Neural progenitor cell (in vitro differentiated cells): ENCODE data around the gene HLF. TPM values are rescaled to one million over a fixed set of nuclear protein-coding genes. Genes with fewer than 3 reads are reported as not detected.

Experiments
- DNase-seq: peaks from one replicate; pipeline ENCODE4 v3.0.0-alpha.2; 2016; ENCODE audit warnings: low spot score
- H2AFZ ChIP-seq: fragments of 200-600 bp; sonication (generic); replicated peaks from 2 replicates; pipeline ENCODE4 v1.6.1; 2016; ENCODE audit warnings: antibody characterized with exemption
- H3F3A ChIP-seq: fragments of 200-600 bp; sonication (generic); 2 replicates; pipeline ENCODE4 v1.6.1; 2016; ENCODE audit warnings: antibody characterized with exemption, low read depth
- H3K27ac ChIP-seq: fragments of 200-600 bp; sonication (generic); 2 replicates; pipeline ENCODE4 v1.5.1; 2016; ENCODE audit warnings: mild to moderate bottlenecking
- H3K27me3 ChIP-seq: fragments of 200-600 bp; sonication (generic); 2 replicates; pipeline ENCODE4 v1.6.1; 2016; ENCODE audit warnings: mild to moderate bottlenecking, moderate library complexity
- H3K36me3 ChIP-seq: fragments of 200-600 bp; sonication (generic); 2 replicates; pipeline ENCODE4 v1.5.1; 2016
- H3K4me1 ChIP-seq: fragments of 200-600 bp; sonication (generic); 2 replicates; pipeline ENCODE4 v1.6.1; 2016; ENCODE audit warnings: mixed run types
- H3K4me2 ChIP-seq: fragments of 200-600 bp; sonication (generic); 2 replicates; pipeline ENCODE4 v1.6.1; 2016
- H3K4me3 ChIP-seq: fragments of 200-600 bp; sonication (generic); 2 replicates; pipeline ENCODE4 v1.5.1; 2016
- H3K79me2 ChIP-seq: fragments of 200-600 bp; sonication (generic); 2 replicates; pipeline ENCODE4 v1.6.1; 2016; ENCODE audit warnings: low read depth
- H3K9ac ChIP-seq: fragments of 200-600 bp; sonication (generic); 2 replicates; pipeline ENCODE4 v1.6.1; 2016
- H3K9me3 ChIP-seq: fragments of 200-600 bp; sonication (generic); 2 replicates; pipeline ENCODE4 v1.5.1; 2016; ENCODE audit warnings: low read depth
- H4K20me1 ChIP-seq: fragments of 200-600 bp; sonication (generic); 2 replicates; pipeline ENCODE4 v1.6.1; 2016; ENCODE audit warnings: low read depth
- H3K27ac Mint-ChIP-seq: 3 replicates; pipeline ENCODE4 v1.8.0; 2021; ENCODE audit warnings: mixed read lengths
- H3K27me3 Mint-ChIP-seq: 2 replicates; pipeline ENCODE4 v1.8.0; 2022; ENCODE audit warnings: low read depth, mild to moderate bottlenecking, inconsistent platforms, moderate library complexity, mixed read lengths; ENCODE audit not compliant: insufficient read depth
- H3K36me3 Mint-ChIP-seq: 3 replicates; pipeline ENCODE4 v1.8.0; 2021; ENCODE audit warnings: mixed read lengths
- H3K4me1 Mint-ChIP-seq: 3 replicates; pipeline ENCODE4 v1.8.0; 2021; ENCODE audit warnings: mixed read lengths
- H3K4me3 Mint-ChIP-seq: 3 replicates; pipeline ENCODE4 v1.8.0; 2021; ENCODE audit warnings: mild to moderate bottlenecking, moderate library complexity, mixed read lengths
- H3K9me3 Mint-ChIP-seq: 3 replicates; pipeline ENCODE4 v1.8.0; 2020; ENCODE audit warnings: mixed read lengths
- EZH2 ChIP-seq: fragments of 200-600 bp; sonication (generic); IDR thresholded peaks from 2 replicates; pipeline ENCODE4 v1.6.1; 2017; ENCODE audit warnings: antibody characterized with exemption, mild to moderate bottlenecking, moderate library complexity
- EZH2phosphoT487 ChIP-seq: fragments of 200-600 bp; sonication (generic); IDR thresholded peaks from 2 replicates; pipeline ENCODE4 v1.6.1; 2017; ENCODE audit warnings: antibody characterized with exemption
- total RNA-seq: library from RNA; depleted of rRNA; stranded (reverse); fragments of >200 nt; gene quantifications from 2 replicates; pipeline ENCODE4 v1.2.3, GENCODE V29; 2015; ENCODE audit warnings: low replicate concordance
- TF ChIP-seq, protein P1 (sequence below): fragments of 200-600 bp; sonication (generic); IDR thresholded peaks from 2 replicates; pipeline ENCODE4 v1.5.1; 2017; ENCODE audit warnings: antibody characterized with exemption, mild to moderate bottlenecking

Gene HLF
- total RNA-seq, 1 donor from 2014 or later, result 0.11 TPM

DNA sequence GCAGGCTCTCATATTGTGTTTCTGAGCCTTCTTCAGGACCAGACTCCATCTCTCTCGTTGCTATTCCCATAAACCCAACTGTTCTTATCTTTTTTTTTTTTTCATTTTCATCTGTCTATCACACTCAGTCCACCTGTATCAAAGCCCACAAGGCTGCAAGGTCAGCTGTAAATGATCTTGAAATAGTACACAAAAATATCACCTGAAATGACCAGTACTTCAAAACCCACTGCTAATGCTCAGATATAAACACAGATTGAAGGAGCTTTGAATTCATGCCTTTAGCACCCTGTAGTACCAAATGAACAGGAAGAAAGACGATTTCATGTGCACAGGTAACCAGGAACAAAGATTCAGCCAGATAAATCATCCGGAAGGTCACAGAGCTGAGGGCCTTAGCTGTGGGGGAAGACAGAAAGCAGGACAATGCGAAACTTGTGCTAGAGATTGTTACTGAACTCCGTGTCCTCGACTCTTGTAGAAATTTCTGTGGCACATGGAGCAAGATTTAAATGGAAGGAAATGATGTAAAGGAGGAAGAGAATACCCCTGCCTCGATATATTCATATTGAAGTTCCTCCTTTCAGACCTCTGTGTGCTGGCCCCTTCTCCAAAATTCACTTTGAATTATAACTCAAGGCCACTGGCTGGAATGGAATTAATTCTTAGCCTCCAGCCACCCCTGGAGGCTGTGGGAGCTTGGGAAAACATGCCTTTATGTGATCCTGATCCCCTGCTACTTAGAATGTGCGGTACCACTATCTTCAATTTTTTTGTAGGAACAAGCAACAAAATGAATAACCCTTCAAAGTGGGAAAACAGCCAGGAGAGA is 4.1 kb downstream of the HLF start:
- no peak overlapping the region for H3K9ac ChIP-seq
- Mint-ChIP-seq H3K4me3 (no peak overlapping the region), H3K27me3 (peaks cover 25% of the 10 kb centered on the region), H3K27ac (no peak overlapping the region), H3K9me3 (no peaks in the 10 kb centered on the region), H3K4me1 (peaks cover 7% of the 10 kb centered on the region), H3K36me3 (no peaks in the 10 kb centered on the region)
- peaks cover 16% of the 10 kb centered on the region for H3F3A ChIP-seq
- H3K4me2 ChIP-seq, result no peak overlapping the region
- H3K27ac ChIP-seq, result no peak overlapping the region
- no peaks in the 10 kb centered on the region for H3K79me2 ChIP-seq
- DNase-seq, result no peak
- peaks cover 61% of the 10 kb centered on the region for H3K27me3 ChIP-seq
- H3K4me1 ChIP-seq, result peaks cover 19% of the 10 kb centered on the region
- H2AFZ ChIP-seq, result no peak overlapping the region
- peaks cover 6% of the 10 kb centered on the region for H4K20me1 ChIP-seq
- H3K36me3 ChIP-seq, result no peaks in the 10 kb centered on the region
- TF ChIP-seq EZH2phosphoT487, result no peak
- TF ChIP-seq, protein P1, sequence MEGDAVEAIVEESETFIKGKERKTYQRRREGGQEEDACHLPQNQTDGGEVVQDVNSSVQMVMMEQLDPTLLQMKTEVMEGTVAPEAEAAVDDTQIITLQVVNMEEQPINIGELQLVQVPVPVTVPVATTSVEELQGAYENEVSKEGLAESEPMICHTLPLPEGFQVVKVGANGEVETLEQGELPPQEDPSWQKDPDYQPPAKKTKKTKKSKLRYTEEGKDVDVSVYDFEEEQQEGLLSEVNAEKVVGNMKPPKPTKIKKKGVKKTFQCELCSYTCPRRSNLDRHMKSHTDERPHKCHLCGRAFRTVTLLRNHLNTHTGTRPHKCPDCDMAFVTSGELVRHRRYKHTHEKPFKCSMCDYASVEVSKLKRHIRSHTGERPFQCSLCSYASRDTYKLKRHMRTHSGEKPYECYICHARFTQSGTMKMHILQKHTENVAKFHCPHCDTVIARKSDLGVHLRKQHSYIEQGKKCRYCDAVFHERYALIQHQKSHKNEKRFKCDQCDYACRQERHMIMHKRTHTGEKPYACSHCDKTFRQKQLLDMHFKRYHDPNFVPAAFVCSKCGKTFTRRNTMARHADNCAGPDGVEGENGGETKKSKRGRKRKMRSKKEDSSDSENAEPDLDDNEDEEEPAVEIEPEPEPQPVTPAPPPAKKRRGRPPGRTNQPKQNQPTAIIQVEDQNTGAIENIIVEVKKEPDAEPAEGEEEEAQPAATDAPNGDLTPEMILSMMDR, result no peak
- TF ChIP-seq EZH2, result no peak
- H3K9me3 ChIP-seq, result no peaks in the 10 kb centered on the region
- no peak overlapping the region for H3K4me3 ChIP-seq

GRCh38 chr17:55269894-55270293 is 5.1 kb downstream of the HLF start:
- Mint-ChIP-seq H3K4me1 (no peaks in the 10 kb centered on the region), H3K27me3 (peaks cover 18% of the 10 kb centered on the region), H3K9me3 (no peaks in the 10 kb centered on the region), H3K36me3 (no peaks in the 10 kb centered on the region), H3K27ac (no peak overlapping the region), H3K4me3 (no peak overlapping the region)
- H3K9me3 ChIP-seq, result no peaks in the 10 kb centered on the region
- H3F3A ChIP-seq, result peaks cover 16% of the 10 kb centered on the region
- no peak overlapping the region for H2AFZ ChIP-seq
- peaks cover 12% of the 10 kb centered on the region for H3K4me1 ChIP-seq
- peaks cover 51% of the 10 kb centered on the region for H3K27me3 ChIP-seq
- DNase-seq, result no peak
- H3K4me2 ChIP-seq, result no peak overlapping the region
- TF ChIP-seq EZH2 (no peak), EZH2phosphoT487 (no peak)
- TF ChIP-seq, protein P1, result no peak
- H4K20me1 ChIP-seq, result peaks cover 6% of the 10 kb centered on the region
- no peak overlapping the region for H3K4me3 ChIP-seq
- no peak overlapping the region for H3K9ac ChIP-seq
- H3K36me3 ChIP-seq, result no peaks in the 10 kb centered on the region
- H3K27ac ChIP-seq, result no peak overlapping the region
- no peaks in the 10 kb centered on the region for H3K79me2 ChIP-seq

GRCh38 chr17:55271223-55271571 is 6.4 kb downstream of the HLF start:
- Histone ChIP-seq H3K79me2 (no peaks in the 10 kb centered on the region), H3K27me3 (peaks cover 38% of the 10 kb centered on the region), H3K9me3 (no peaks in the 10 kb centered on the region), H4K20me1 (peaks cover 5% of the 10 kb centered on the region), H2AFZ (no peak overlapping the region), H3F3A (peaks cover 6% of the 10 kb centered on the region), H3K4me1 (no peaks in the 10 kb centered on the region), H3K36me3 (no peaks in the 10 kb centered on the region), H3K9ac (no peak overlapping the region), H3K4me3 (no peak overlapping the region), H3K4me2 (no peak overlapping the region), H3K27ac (no peak overlapping the region)
- no peaks in the 10 kb centered on the region for H3K9me3 Mint-ChIP-seq
- H3K4me3 Mint-ChIP-seq, result no peak overlapping the region
- H3K36me3 Mint-ChIP-seq, result no peaks in the 10 kb centered on the region
- no peak overlapping the region for H3K27ac Mint-ChIP-seq
- TF ChIP-seq, protein P1, result no peak
- TF ChIP-seq EZH2phosphoT487, result no peak
- no peak for TF ChIP-seq EZH2
- no peak for DNase-seq
- peaks cover 14% of the 10 kb centered on the region for H3K27me3 Mint-ChIP-seq
- no peaks in the 10 kb centered on the region for H3K4me1 Mint-ChIP-seq
